Calu3 (cell line): Measurements from ENCODE around the gene GHR. TPM values are rescaled to one million over a fixed set of nuclear protein-coding genes. Genes with fewer than 3 reads are reported as not detected.

Source experiments
- BruUV-seq: library from RNA; stranded (reverse); fragments of 400-500 nt; replicated peaks from 2 replicates; lab custom pipeline; 2021; lab: Mats Ljungman, UMichigan
- CTCF ChIA-PET: fragments of 300-600 bp; sonication (Branson Sonifier 250); formaldehyde crosslinking; loops from one replicate; lab custom pipeline; 2022; ENCODE audit warnings: antibody characterized with exemption; lab: Charles Lee
- DNase-seq: peaks from one replicate; pipeline ENCODE4 v3.0.0; 2022
- H3K27ac Mint-ChIP-seq: one replicate; pipeline ENCODE4 v1.8.0; 2022; ENCODE audit warnings: mixed read lengths; ENCODE audit not compliant: unreplicated experiment
- H3K27me3 Mint-ChIP-seq: one replicate; pipeline ENCODE4 v1.8.0; 2022; ENCODE audit warnings: mixed read lengths; ENCODE audit not compliant: unreplicated experiment
- H3K36me3 Mint-ChIP-seq: one replicate; pipeline ENCODE4 v1.8.0; 2022; ENCODE audit warnings: mild to moderate bottlenecking, moderate library complexity, mixed read lengths; ENCODE audit not compliant: insufficient read depth, unreplicated experiment
- H3K4me1 Mint-ChIP-seq: one replicate; pipeline ENCODE4 v1.8.0; 2022; ENCODE audit warnings: mild to moderate bottlenecking, low read depth, mixed read lengths; ENCODE audit not compliant: unreplicated experiment
- H3K4me3 Mint-ChIP-seq: one replicate; pipeline ENCODE4 v1.8.0; 2022; ENCODE audit warnings: mild to moderate bottlenecking, low read depth, moderate library complexity, mixed read lengths; ENCODE audit not compliant: unreplicated experiment
- H3K9me3 Mint-ChIP-seq: one replicate; pipeline ENCODE4 v1.8.0; 2022; ENCODE audit warnings: low read depth, mixed read lengths; ENCODE audit not compliant: unreplicated experiment
- intact Hi-C: fragments of 100-400 bp; cut with micrococcal nuclease; formaldehyde crosslinking; loops from one replicate; pipeline ENCODE4 v1.10.0; 2022; ENCODE audit not compliant: unreplicated experiment
- total RNA-seq: library from RNA; stranded (reverse); gene quantifications from 2 replicates; pipeline ENCODE4 v1.2.3, GENCODE V29; 2022
- TF ChIP-seq, protein P1 (sequence below): fragments of 200-600 bp; IDR thresholded peaks from one replicate; pipeline ENCODE4 v1.8.0; 2022; ENCODE audit warnings: antibody characterized with exemption; ENCODE audit not compliant: unreplicated experiment

Gene GHR
- total RNA-seq, 1 experiment from 2014 or later = 0.45 TPM

DNA sequence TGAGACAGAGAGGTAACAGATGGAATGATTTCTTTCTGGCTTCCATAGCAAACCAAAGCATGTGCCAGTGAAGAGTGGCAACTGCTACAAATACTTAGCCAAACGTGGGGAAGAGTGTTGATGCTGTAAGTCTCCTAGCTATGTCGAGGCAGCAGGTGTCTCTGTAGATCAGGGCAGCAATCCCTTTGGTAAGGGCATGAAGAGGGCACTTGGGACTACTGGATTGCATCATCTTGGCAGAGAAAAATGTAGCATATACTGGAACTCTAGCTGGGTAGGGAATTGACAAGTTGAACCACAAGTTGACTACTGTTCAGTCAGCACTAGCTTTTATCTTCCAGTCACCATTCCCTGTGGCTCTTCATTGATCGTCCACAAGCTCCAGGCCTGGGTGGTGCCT lies 75.8 kb downstream of the GHR start:
- Mint-ChIP-seq H3K4me1 (no peaks in the 10 kb centered on the region), H3K36me3 (no peaks in the 10 kb centered on the region), H3K9me3 (no peaks in the 10 kb centered on the region), H3K27ac (no peak overlapping the region), H3K4me3 (no peak overlapping the region), H3K27me3 (no peaks in the 10 kb centered on the region)
- TF ChIP-seq, protein P1, sequence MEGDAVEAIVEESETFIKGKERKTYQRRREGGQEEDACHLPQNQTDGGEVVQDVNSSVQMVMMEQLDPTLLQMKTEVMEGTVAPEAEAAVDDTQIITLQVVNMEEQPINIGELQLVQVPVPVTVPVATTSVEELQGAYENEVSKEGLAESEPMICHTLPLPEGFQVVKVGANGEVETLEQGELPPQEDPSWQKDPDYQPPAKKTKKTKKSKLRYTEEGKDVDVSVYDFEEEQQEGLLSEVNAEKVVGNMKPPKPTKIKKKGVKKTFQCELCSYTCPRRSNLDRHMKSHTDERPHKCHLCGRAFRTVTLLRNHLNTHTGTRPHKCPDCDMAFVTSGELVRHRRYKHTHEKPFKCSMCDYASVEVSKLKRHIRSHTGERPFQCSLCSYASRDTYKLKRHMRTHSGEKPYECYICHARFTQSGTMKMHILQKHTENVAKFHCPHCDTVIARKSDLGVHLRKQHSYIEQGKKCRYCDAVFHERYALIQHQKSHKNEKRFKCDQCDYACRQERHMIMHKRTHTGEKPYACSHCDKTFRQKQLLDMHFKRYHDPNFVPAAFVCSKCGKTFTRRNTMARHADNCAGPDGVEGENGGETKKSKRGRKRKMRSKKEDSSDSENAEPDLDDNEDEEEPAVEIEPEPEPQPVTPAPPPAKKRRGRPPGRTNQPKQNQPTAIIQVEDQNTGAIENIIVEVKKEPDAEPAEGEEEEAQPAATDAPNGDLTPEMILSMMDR = no peak
- intact Hi-C loops = no loop called here
- DNase-seq = no peak
- CTCF ChIA-PET = no interaction called here
- no TSS peak for BruUV-seq

DNA sequence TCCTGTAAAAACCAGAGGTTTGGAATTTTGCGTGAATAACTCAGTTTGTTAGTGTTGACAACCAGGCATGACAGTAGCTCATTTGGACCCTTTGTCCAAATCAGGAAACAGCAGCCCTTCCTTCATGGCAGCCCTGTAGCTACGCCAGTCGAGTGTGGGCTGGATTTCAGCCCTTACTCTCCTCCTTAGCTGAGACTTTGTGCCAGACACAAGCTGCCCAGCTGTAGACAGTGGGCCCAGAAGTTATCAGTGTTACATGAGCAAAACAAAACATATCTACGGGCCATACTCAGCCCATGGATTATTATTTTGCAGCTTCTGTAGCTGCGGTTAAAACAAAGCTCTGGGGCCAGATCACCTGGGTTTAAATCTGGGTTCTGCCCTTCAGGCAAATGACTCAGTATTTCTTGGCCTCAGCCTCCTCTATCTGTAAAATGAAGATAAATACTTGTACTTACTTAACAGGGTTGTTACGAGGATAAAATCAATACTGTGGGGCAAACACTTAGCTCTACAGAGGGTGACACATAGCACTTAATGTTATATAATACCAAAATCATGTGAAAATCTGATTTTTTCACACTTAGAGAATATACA lies 76.9 kb downstream of the GHR start:
- Mint-ChIP-seq H3K4me1 (no peaks in the 10 kb centered on the region), H3K27ac (no peak overlapping the region), H3K27me3 (no peaks in the 10 kb centered on the region), H3K36me3 (no peaks in the 10 kb centered on the region), H3K4me3 (no peak overlapping the region), H3K9me3 (no peaks in the 10 kb centered on the region)
- intact Hi-C loops = no loop called here
- BruUV-seq = no TSS peak
- DNase-seq = no peak
- CTCF ChIA-PET = no interaction called here
- TF ChIP-seq, protein P1 = no peak

DNA sequence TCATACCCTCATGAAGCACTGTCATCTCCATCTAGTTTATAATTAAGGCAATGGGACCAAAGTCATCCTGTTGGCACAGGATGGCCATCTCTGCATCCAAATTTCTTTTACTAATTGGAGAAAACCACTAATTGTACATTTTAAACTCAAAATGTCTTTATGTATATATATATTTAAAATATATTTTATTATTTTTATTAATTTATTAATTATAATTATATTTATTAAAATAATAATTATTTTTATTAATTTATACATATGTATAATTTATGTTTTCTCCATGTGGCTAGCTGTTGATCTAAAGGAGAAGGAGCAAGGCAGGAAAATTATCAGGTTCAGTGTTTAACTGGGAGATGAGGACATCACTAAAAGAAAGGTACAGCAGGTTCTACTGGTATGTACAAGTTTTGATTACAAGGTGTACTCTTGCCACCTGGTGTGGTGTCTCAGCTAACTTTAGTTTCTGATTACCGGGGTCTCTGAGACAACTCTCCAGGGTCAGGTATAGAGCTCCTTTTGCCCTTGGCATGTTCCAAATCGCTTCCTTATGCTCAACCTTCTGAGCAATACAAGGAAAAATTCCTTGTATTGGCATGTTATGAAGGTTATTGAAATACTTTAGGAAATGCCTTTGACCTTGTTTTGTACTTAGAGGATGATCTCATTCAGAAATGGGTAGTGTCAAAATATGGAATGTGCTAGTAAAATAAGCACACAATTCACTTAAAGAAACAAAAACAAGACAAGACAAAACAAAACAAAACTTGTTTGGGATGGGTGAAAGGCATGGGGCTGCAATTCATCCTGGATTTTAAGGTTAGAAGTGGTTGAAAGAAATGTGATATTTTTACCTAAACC lies 79.6 kb downstream of the GHR start:
- no peaks in the 10 kb centered on the region for H3K9me3 Mint-ChIP-seq
- no peaks in the 10 kb centered on the region for H3K36me3 Mint-ChIP-seq
- intact Hi-C loops = no loop called here
- DNase-seq = no peak
- no peak overlapping the region for H3K4me3 Mint-ChIP-seq
- CTCF ChIA-PET = no interaction called here
- no peaks in the 10 kb centered on the region for H3K27me3 Mint-ChIP-seq
- no TSS peak for BruUV-seq
- no peaks in the 10 kb centered on the region for H3K4me1 Mint-ChIP-seq
- TF ChIP-seq, protein P1 = no peak
- no peak overlapping the region for H3K27ac Mint-ChIP-seq

DNA sequence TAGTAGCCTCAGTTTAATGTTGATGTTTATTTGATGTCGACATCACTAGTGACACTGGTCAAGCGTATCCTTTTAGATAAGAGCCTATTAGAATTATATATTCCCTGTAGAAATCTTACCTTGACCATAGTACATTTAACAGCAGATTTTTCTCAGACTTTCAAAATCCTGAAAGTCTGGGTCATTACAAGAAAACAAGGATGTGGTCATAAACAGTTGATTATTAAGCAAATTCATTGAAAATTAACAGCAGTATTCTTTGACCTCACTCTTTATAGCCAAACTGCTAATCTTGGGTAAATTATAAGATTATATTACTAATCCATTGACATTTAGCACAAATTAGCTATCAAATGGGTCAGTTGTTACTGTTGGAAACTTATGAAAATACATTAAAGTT lies 83.4 kb downstream of the GHR start:
- BruUV-seq = no TSS peak
- CTCF ChIA-PET = interaction anchor here (0.7 kb wide), 1 partner anchor 10 kb away, joined by 3 read pairs; no protein-coding TSS in a partner anchor
- H3K9me3 Mint-ChIP-seq = no peaks in the 10 kb centered on the region

More for the DNA sequence above, 83.4 kb downstream of the GHR start:
- no peak overlapping the region for H3K4me3 Mint-ChIP-seq
- TF ChIP-seq, protein P1 = no peak
- H3K36me3 Mint-ChIP-seq = no peaks in the 10 kb centered on the region
- no peaks in the 10 kb centered on the region for H3K4me1 Mint-ChIP-seq
- intact Hi-C loops = no loop called here
- no peaks in the 10 kb centered on the region for H3K27me3 Mint-ChIP-seq
- no peak overlapping the region for H3K27ac Mint-ChIP-seq
- no peak for DNase-seq
